Measurements from ENCODE around the gene CNEP1R1.

DNA sequence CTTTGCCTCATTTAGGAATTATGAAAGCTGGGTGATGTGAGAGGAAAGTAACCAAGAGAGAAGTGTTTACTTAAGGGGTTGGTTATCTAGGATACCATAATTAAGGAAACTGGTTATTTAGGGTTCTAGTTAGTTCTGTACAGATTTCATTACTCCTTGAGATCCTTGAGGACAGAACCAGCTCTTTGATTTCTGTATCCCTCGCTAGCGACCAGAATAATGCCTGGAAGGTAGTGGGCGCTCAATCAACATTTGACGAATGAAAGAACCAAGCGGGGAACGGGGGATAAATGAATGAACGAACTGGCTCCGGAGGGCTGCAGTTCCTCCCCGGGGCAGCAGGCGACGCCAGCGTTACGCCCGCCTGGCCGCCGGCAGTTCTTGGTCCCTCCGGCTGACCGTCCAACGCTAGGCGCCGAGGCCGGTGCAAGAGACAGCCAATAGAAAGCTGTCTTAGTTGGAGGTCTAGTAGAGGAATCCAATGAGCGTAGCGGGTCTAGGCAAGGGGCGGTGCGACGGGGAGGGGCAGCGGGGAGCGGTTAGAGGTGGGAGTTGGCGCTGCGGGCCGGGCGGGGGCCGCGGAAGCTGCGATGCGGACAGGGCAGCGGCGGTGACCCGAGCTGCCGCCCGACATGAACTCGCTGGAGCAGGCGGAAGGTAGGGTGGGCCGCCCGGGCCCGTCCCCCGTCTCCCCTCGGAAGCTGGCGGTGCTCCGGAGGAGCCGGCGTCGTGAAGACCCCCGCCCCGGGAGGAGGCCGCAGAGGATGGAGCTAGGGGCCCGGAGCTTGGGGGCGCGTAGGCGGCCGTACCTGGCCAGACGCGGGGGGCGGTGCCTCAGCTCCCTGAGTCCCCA is at the start of gene CNEP1R1:
- TF ChIP-seq GATA2 (IDR thresholded peaks at IDR 0.05; ENCODE audit: low read depth, low read length) = no peak
- TF ChIP-seq GATA3 (IDR thresholded peaks at IDR 0.05; ENCODE audit: low read depth, low read length) = no peak

Data from SH-SY5Y (cell line).